Stimulated activated CD4-positive, alpha-beta T cell treated with anti-CD3 and anti-CD28 coated beads, Interleukin-4, amount 100 ng/mL, for 24 hours (primary cell): ENCODE measurements around the gene TRIP6.
"Not testable (repeated sequence)": the region's sequence is repeated elsewhere in the genome, so short reads cannot be mapped to it uniquely, and the experiment has no call there.

Source experiments
- DNase-seq: peaks from one replicate; pipeline ENCODE4 v3.0.0-alpha.2; 2020

The TRIP6 gene

DNA sequence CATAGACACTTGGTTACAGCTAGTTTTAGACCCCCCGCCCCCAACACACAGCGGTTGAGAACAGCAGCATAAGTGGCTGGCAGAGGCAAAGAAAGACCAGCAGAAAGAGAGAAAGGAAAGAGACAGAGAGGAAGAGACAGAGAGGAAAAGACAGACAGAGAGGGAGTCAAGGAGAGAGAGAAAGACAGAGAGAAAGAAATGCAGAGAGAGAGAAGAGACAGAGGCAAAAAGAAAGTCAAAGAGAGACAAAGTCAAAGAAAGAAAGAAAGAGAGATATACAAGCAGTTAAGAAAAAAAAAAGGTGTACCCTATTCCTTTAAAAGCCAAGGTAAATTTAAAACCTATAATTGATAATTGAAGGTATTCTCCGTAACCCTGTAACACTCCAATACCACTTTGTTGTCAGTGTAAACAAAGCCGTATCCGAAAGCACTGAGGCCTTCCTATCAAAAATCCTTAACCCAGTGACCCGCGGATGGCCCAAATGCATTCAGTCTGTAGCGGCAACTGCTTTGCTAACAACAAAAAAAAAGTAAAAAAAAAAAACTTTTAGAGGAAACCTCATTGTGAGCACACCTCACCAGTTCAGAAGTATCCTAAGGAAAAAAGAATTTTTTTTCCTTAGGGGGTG, 26.6 kb upstream of the TRIP6 start:
- DNase-seq = no peak

DNA sequence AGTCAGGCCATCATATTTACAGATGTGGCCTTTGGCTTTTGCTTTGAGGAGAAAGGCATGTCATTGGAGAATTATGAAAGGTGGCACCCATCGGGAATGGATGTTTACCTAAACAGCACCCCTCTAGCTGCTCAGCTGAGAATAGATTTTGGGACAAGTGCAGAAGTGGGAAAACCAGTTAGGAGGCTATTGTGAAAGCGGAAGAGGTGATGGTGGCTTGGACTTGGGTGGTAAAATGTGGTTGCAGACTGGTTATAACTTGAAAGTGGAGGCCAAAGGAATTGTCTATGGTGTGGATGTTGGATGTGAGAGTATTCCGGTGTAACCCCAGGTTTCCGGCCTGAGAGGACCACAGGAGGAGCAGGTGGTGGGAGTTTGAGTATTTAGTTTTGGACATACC, 19.8 kb upstream of the TRIP6 start:
- DNase-seq = no peak

- DNase-seq = peak; percentile 88
Observed at GRCh38 chr7:100852048-100852872, 14.9 kb upstream of the TRIP6 start, which contains the start of gene SLC12A9. SLC12A9 (plus strand) TSS chr7:100852713; CDS start chr7:100854198, 1,485 bp downstream.

DNA sequence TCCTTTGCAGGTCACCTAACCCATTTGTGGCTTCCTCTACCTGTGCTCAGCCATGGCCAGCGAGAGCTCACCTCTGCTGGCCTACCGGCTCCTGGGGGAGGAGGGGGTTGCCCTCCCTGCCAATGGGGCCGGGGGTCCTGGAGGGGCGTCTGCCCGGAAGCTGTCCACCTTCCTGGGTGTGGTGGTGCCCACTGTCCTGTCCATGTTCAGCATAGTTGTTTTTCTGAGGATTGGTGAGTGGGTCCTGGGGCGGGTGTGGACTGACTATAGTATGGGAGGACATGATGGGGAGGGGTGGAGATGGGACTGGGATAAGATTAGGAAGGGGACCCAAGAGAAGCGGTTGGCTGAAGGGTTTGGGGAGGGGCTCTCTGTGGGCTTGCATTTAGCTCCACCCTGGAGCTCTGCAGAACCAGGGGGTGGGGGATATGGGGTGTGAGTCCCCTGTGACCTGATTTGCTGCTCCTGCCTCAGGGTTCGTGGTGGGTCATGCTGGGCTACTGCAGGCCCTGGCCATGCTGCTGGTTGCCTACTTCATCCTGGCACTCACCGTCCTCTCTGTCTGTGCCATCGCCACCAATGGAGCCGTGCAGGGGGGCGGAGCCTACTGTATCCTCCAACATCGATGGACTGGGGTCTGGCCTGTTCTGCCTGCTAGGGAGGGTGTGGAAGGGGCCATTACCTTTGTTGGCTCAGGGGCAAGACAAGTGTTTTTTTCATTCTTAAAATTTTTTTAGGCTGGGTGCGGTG, 12.9 kb upstream of the TRIP6 start:
- DNase-seq = no peak

- DNase-seq = not testable (repeated sequence)
Observed at GRCh38 chr7:100854899-100855298, 12.3 kb upstream of the TRIP6 start.

GRCh38 chr7:100855515-100855914, 11.7 kb upstream of the TRIP6 start:
- no peak for DNase-seq

DNA sequence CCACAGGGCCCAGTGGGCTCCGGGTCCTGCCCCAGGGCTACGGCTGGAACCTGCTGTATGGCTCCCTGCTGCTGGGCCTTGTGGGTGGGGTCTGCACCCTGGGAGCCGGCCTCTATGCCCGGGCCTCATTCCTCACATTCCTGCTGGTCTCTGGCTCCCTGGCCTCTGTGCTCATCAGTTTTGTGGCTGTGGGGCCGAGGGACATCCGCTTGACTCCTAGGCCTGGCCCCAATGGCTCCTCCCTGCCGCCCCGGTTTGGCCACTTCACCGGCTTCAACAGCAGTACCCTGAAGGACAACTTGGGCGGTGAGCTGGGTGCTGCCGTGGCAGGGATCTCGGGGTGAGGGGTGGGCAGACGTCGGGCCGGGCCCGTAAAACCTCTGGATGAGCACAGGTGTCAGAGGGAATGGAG, 10.3 kb upstream of the TRIP6 start:
- no peak for DNase-seq

DNA sequence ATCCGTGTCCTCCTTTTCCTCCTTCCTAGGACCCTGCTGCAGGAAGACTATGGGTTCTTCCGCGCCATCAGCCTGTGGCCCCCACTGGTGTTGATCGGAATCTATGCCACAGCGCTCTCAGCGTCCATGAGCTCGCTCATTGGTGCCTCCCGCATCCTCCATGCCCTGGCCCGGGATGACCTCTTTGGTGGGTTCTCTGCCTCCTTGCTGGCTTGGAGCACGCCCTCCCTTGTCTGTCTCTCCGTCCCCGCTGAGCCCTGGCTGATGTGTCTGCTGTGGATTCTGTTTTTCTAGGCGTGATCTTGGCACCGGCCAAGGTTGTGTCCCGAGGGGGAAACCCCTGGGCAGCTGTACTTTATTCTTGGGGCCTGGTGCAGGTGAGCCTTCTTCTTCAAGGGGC, 7.3 kb upstream of the TRIP6 start:
- DNase-seq = no peak

- DNase-seq = no peak
Observed at GRCh38 chr7:100860702-100861615, 6.2 kb upstream of the TRIP6 start.

- no peak for DNase-seq
Observed at GRCh38 chr7:100861616-100861985, 5.6 kb upstream of the TRIP6 start.

DNA sequence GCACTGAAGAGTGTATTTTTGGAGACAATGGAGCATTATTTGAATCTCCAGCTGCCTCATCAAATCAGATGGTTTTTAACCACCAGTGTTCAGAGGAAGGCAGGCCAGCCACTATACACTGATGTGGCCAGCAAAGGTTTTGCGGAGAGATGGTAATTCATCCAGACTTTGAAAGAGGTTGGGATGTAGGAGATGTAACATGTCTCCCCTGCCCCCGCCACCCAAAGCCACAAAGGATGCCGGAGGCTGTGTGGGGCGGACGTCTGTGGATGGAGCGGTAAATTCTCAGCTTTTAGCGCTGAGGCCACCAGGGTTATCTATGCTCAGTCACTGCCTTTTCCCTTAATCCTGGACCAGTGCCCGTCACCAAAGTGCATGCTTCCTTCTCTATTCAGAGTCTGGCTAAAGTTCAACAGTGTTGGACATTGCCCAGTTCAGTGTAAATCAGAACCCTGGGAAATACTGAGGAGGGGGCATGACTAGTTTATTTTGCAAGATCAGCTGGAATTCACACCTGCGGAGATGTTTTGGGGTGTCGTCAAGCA, 3.7 kb upstream of the TRIP6 start:
- DNase-seq = no peak

DNA sequence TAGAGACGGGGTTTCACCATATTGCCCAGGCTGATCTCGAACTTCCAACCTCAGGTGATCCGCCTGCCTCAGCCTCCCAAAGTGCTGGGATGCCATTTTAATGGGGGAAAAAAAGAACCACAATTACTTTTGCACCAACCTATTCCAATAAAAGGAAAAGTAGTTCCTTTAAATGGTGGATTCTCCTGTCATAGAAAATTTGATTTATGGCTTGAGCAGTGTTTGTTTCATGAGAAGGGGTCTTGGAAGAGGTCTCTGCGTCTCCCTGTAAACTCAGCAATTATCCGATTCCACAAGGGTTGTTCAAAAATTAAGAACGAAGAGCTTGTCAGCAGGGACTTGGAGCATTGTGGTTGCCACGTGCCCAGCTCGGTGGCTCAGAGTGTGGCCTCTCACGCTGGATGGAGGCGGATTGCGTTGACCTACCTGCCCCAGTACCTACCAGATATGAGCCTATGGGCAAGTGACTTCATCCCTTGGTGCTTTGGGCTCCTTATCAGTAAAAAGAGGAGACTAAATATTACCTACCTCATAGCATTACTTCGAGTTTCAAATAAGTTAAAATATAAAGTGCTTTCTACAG, 2.8 kb upstream of the TRIP6 start:
- DNase-seq = no peak

DNA sequence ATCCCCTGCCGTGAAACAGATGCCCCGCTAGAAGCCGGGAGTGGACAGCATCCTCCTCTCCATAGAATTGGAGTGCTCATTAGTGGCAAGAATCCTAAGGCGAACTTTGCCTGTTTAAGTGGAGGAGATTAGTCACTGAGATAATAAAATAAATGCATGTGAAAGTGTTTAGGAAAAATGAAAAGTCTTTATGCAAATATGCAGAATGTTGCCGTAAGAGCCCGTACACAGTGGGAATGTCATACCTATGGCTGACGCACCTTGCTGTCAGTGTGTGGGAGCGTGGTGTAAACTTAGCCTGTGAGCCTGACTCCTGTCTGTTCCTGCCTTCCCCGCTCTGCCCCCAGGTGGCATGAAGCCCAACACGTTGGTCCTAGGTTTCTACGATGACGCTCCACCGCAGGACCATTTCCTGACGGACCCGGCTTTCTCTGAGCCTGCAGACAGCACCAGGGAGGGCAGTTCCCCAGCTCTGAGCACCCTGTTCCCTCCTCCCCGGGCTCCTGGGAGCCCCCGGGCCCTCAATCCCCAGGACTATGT, 1.7 kb upstream of the TRIP6 start:
- DNase-seq = no peak

- peak; percentile 15 for DNase-seq
Observed at GRCh38 chr7:100865938-100866728, 1.1 kb upstream of the TRIP6 start.

- no peak for DNase-seq
Observed at GRCh38 chr7:100866729-100867039, 503 bp upstream of the TRIP6 start.

- no peak for DNase-seq
Observed at GRCh38 chr7:100867776-100868485, 744 bp downstream of the TRIP6 start.

DNA sequence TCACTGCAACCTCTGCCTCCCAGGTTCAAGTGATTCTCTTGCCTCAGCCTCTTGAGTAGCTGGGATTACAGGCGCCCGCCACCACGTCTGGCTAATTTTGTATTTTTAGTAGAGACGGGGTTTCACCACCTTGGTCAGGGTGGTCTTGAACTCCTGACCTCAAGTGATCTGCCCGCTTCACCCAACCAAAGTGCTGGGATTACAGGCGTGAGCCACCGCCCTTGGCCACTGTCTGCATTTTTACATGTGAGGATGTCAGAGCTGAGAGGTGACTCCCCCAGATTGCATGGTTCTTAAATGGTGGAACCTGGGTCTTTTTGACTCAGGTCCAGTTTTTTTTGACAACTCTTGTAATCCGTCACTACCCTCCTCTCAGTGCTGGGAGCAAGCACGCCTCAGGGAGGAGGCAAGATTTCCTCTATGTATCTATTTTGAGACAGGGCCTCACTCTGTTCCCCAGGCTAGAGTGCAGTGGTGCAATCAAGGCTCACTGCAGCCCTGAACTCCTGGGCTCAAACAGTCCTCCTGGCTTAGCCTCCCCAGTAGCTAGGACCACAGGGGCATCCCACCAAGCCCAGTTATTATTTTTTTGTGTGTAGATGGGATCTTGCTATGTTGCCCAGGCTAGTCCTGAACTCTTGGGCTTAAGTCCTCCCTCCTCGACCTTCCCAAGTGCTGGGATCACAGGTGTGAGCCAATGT, 6.6 kb downstream of the TRIP6 start:
- DNase-seq = no peak

GRCh38 chr7:100874300-100874576, 7.1 kb downstream of the TRIP6 start:
- no peak for DNase-seq

- peak; percentile 99 for DNase-seq
Observed at GRCh38 chr7:100874577-100875355, 7.6 kb downstream of the TRIP6 start, which contains the start of gene SRRT. SRRT (plus strand) TSS chr7:100875103; CDS start chr7:100875591, 488 bp downstream.
